Measurements from ENCODE around the gene TTC39A. TPM values are rescaled to one million over a fixed set of nuclear protein-coding genes. Genes with fewer than 3 reads are reported as not detected.

Gene TTC39A
- total RNA-seq, 4 donors from 2014 or later: 25.6 to 39.8 (median 30.7) TPM

- Histone ChIP-seq H3K9me3 (no peaks in the 10 kb centered on the region), H3K4me3 (peak overlapping the region; percentile 82 to 96 (median 88)), H3K27ac (peak overlapping the region in 3 of 4 donors; percentile 97 to 98 (median 97)), H3K4me1 (peaks cover 0 to 49% (median 9%) of the 10 kb centered on the region in 4 donors), H3K27me3 (no peaks in the 10 kb centered on the region), H3K36me3 (no peaks in the 10 kb centered on the region)
- TF ChIP-seq CTCF (IDR thresholded peaks at IDR 0.05) (no peak), POLR2A (IDR thresholded peaks at IDR 0.05) (no peak)
- DNase-seq: no peak
Measured at GRCh38 chr1:51237351-51238033, 92.9 kb downstream of the TTC39A start.

Other genes with a start within 250 kb of the TTC39A start
- gene C1orf185, start 228.3 kb downstream of the TTC39A start, total RNA-seq: not detected
- 100 to 1,000 TPM in 1 of 4 donors, 10 to 100 TPM in 3; 58.6 to 101 (median 75.6) TPM for gene RNF11, start 94.3 kb downstream of the TTC39A start, total RNA-seq
- gene EPS15, start 188.7 kb upstream of the TTC39A start, total RNA-seq: 100 to 1,000 TPM in 1 of 4 donors, 10 to 100 TPM in 3; 48.9 to 160 (median 65.6) TPM